HepG2 (cell line): ENCODE results near the gene TNFAIP6. TPM values are rescaled to one million over a fixed set of nuclear protein-coding genes. Genes with fewer than 3 reads are reported as not detected.

Experiments used
- ATAC-seq: fragments of 200-7000 bp; cut with Tn5 transposase; 3 replicates; pipeline ENCODE4 v1.9.1; 2020; ENCODE audit warnings: mild to moderate bottlenecking, moderate library complexity
- BruUV-seq: library from RNA; stranded (reverse); fragments of 400-500 nt; replicated peaks from 2 replicates; lab custom pipeline; 2021; lab: Mats Ljungman, UMichigan
- CTCF ChIA-PET: fragments of 300-600 bp; formaldehyde crosslinking; extraction: SDS; loops from one replicate; lab custom pipeline; 2021; ENCODE audit warnings: low total read pairs, inconsistent platforms, low intra/inter-chr PET ratio; lab: Yijun Ruan, JAX
- POLR2A ChIA-PET: fragments of 350-600 bp; sonication (Branson Sonifier 250); formaldehyde crosslinking; loops from one replicate; lab custom pipeline; 2020; ENCODE audit warnings: antibody characterized with exemption, inconsistent platforms; lab: Yijun Ruan, JAX
- DNase-seq: peaks from one replicate; pipeline ENCODE4 v3.0.0-alpha.2; 2015; ENCODE audit warnings: low spot score
- FAIRE-seq: peaks from 3 replicates; lab custom pipeline; 2011; peaks lifted over from hg19 to GRCh38; lab: Jason Lieb, UNC
- H2AFZ ChIP-seq: one replicate; pipeline ENCODE4 v1.6.1; 2011; ENCODE audit warnings: low read length, inconsistent platforms
- H3K27ac ChIP-seq: fragments of 300-600 bp; 3 replicates; pipeline ENCODE4 v1.8.0; 2011; ENCODE audit warnings: mixed run types, mild to moderate bottlenecking, mixed read lengths, low read length, inconsistent platforms; ENCODE audit not compliant: insufficient read depth; ENCODE audit errors: extremely low read length
- H3K27me3 ChIP-seq, 2 experiments: fragments of 200-600 bp in 1 of 2; 2 replicates in 1 of 2; 3 replicates in 1 of 2; pipeline versions ENCODE4 v1.6.0 to v1.8.0; 2011; ENCODE audit warnings: low read length in 2 of 2, mild to moderate bottlenecking in 2 of 2, moderate library complexity in 2 of 2, inconsistent platforms in 1 of 2; ENCODE audit not compliant: insufficient read depth in 2 of 2, control insufficient read depth in 1 of 2
- H3K36me3 ChIP-seq, 2 experiments: fragments of 200-600 bp in 1 of 2; replicated peaks in 1 of 2; 2 replicates in 1 of 2; 3 replicates in 1 of 2; pipeline versions ENCODE4 v1.5.1 to v1.8.0; 2011; ENCODE audit warnings: low read length in 2 of 2, inconsistent platforms in 1 of 2; ENCODE audit not compliant: insufficient read depth in 2 of 2, control insufficient read depth in 1 of 2
- H3K4me1 ChIP-seq: 2 replicates; pipeline ENCODE4 v1.5.1; 2012; ENCODE audit warnings: low read length, inconsistent platforms; ENCODE audit not compliant: insufficient read depth
- H3K4me2 ChIP-seq: 2 replicates; pipeline ENCODE4 v1.6.0; 2011; ENCODE audit warnings: low read depth, low read length, inconsistent platforms
- H3K4me3 ChIP-seq, 3 experiments: fragments of 200-600 bp in 1 of 3; sonication (generic), shearing (Covaris generic) in 1 of 3; replicated peaks in 1 of 3; 2 replicates each; pipeline ENCODE4 v1.5.1; 2011 to 2016; ENCODE audit warnings: low read length in 3 of 3, inconsistent platforms in 2 of 3, low read depth in 2 of 3, mild to moderate bottlenecking in 2 of 3, control low read depth in 1 of 3, mixed read lengths in 1 of 3; ENCODE audit not compliant: insufficient read depth in 1 of 3
- H3K79me2 ChIP-seq: one replicate; pipeline ENCODE4 v1.6.1; 2011; ENCODE audit warnings: low read length, inconsistent platforms; ENCODE audit not compliant: insufficient read depth
- H3K9ac ChIP-seq: 2 replicates; pipeline ENCODE4 v1.6.0; 2011; ENCODE audit warnings: mild to moderate bottlenecking, low read depth, low read length, inconsistent platforms; ENCODE audit not compliant: insufficient read depth
- H3K9me3 ChIP-seq: 2 replicates; pipeline ENCODE4 v1.5.1; 2012; ENCODE audit warnings: mild to moderate bottlenecking, low read length
- H4K20me1 ChIP-seq: 2 replicates; pipeline ENCODE4 v1.6.0; 2011; ENCODE audit warnings: inconsistent platforms, mild to moderate bottlenecking, low read length, moderate library complexity; ENCODE audit not compliant: insufficient read depth
- CCAR2 ChIP-seq: fragments of 200-400 bp; formaldehyde crosslinking; optimal IDR thresholded peaks from 2 replicates; pipeline ENCODE3; 2018; ENCODE audit warnings: low read depth, mild to moderate bottlenecking, low read length, moderate library complexity
- WGBS: methylation state at CpG from one replicate; pipeline ENCODE4 v1.1.6; 2017; ENCODE audit warnings: low lambda C conversion rate; 5-methylcytosine and 5-hydroxymethylcytosine counted together
- in situ Hi-C: cut with HindIII; loops from 2 replicates; pipeline ENCODE4 v1.10.0; 2017; ENCODE audit warnings: low pct_unique_long_range_greater_than_20kb; ENCODE audit not compliant: extremely low pct_ligation_motif_present
- intact Hi-C: fragments of 100-400 bp; cut with micrococcal nuclease; formaldehyde crosslinking; loops from one replicate; pipeline ENCODE4 v1.10.0; 2022; ENCODE audit not compliant: unreplicated experiment
- polyA plus RNA-seq, 8 experiments: library from polyadenylated mRNA; depleted of rRNA in 3 of 8; stranded (reverse) in 7 of 8; unstranded in 1 of 8; fragments of >200 nt; fragmentation: Illumina TruSeq in 4 of 8; extraction: Trizol in 4 of 8; gene quantifications; 2 replicates each; pipeline versions ENCODE4 v1.2.1 to v1.2.3, GENCODE V29; 2011 to 2016; ENCODE audit warnings: low read depth in 4 of 8, missing spikeins in 1 of 8, mixed read lengths in 1 of 8; ENCODE audit not compliant: insufficient read depth in 1 of 8
- total RNA-seq, 5 experiments: library from RNA; depleted of rRNA; stranded (reverse); fragments of >200 nt; fragmentation: Illumina TruSeq; extraction: Trizol; gene quantifications; 2 replicates each; pipeline ENCODE4 v1.2.3, GENCODE V29; 2016; ENCODE audit warnings: low read depth in 1 of 5
- TF ChIP-seq, protein P1 (sequence below): sonication (generic); formaldehyde crosslinking; IDR thresholded peaks from 2 replicates; pipeline ENCODE4 v1.4.0; 2020; ENCODE audit warnings: missing genetic modification reagents, borderline replicate concordance
- TF ChIP-seq, protein P2 (sequence below): sonication (generic); formaldehyde crosslinking; IDR thresholded peaks from 2 replicates; pipeline ENCODE4 v1.8.0; 2022; ENCODE audit warnings: missing genetic modification reagents, mild to moderate bottlenecking, borderline replicate concordance

The TNFAIP6 gene
- total and polyA plus RNA-seq, 2 of the 13 experiments (the other 11 are each of a cell fraction or from before 2014, with no cell fraction given), result not detected

DNA sequence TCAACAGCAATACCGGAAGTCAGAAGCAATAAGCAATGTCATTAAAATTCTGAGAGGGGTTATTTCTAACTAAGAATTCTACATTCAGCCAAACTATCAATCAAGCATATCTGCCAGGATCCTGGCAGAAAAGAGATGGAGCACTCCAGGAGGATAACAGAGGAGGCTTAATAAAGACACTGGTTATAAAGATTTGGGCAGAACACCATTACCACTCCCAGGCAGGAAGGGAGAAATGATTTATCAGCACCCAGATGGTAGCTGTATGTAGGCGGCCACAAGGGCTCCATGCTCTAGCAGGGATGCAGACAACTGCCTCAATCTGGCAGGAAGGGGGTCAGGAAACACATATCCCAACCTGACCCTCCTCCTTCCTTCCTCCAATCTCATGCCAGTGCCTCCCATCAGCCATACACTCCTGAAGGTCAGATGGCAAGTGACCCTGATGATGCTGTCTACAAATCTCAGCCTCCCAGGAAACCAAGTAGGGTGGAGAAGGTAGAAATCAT, 20.5 kb upstream of the TNFAIP6 start:
- Histone ChIP-seq H3K27me3 (peaks cover 0 to 9% of the 10 kb centered on the region in 2 experiments; a peak in 1 of 5 replicates), H3K9ac (no peak overlapping the region), H3K4me2 (no peak overlapping the region), H3K9me3 (no peaks in the 10 kb centered on the region), H3K4me1 (peaks cover 7% of the 10 kb centered on the region; the same call in 1 of the 2 replicates), H3K27ac (no peak overlapping the region), H3K36me3 (no peaks in the 10 kb centered on the region), H4K20me1 (no peaks in the 10 kb centered on the region), H3K4me3 (no peak overlapping the region), H2AFZ (no peak overlapping the region), H3K79me2 (no peaks in the 10 kb centered on the region)
- ChIA-PET CTCF (no interaction called here), POLR2A (no interaction called here)
- TF ChIP-seq CCAR2, result no peak
- TF ChIP-seq, protein P1, sequence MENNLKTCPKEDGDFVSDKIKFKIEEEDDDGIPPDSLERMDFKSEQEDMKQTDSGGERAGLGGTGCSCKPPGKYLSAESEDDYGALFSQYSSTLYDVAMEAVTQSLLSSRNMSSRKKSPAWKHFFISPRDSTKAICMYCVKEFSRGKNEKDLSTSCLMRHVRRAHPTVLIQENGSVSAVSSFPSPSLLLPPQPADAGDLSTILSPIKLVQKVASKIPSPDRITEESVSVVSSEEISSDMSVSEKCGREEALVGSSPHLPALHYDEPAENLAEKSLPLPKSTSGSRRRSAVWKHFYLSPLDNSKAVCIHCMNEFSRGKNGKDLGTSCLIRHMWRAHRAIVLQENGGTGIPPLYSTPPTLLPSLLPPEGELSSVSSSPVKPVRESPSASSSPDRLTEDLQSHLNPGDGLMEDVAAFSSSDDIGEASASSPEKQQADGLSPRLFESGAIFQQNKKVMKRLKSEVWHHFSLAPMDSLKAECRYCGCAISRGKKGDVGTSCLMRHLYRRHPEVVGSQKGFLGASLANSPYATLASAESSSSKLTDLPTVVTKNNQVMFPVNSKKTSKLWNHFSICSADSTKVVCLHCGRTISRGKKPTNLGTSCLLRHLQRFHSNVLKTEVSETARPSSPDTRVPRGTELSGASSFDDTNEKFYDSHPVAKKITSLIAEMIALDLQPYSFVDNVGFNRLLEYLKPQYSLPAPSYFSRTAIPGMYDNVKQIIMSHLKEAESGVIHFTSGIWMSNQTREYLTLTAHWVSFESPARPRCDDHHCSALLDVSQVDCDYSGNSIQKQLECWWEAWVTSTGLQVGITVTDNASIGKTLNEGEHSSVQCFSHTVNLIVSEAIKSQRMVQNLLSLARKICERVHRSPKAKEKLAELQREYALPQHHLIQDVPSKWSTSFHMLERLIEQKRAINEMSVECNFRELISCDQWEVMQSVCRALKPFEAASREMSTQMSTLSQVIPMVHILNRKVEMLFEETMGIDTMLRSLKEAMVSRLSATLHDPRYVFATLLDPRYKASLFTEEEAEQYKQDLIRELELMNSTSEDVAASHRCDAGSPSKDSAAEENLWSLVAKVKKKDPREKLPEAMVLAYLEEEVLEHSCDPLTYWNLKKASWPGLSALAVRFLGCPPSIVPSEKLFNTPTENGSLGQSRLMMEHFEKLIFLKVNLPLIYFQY, result no peak
- TF ChIP-seq, protein P2, sequence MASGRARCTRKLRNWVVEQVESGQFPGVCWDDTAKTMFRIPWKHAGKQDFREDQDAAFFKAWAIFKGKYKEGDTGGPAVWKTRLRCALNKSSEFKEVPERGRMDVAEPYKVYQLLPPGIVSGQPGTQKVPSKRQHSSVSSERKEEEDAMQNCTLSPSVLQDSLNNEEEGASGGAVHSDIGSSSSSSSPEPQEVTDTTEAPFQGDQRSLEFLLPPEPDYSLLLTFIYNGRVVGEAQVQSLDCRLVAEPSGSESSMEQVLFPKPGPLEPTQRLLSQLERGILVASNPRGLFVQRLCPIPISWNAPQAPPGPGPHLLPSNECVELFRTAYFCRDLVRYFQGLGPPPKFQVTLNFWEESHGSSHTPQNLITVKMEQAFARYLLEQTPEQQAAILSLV (CRISPR knock-in tag), result no peak
- intact Hi-C loops (no loop called here), in situ Hi-C loops (no loop called here)
- FAIRE-seq, result no peak
- DNase-seq, result no peak
- no TSS peak for BruUV-seq
- no peak for ATAC-seq
- WGBS, result 16% methylated on average over 2 of the region's 2 CpGs
